ENCODE data around the gene ARMC3. TPM values are rescaled to one million over a fixed set of nuclear protein-coding genes. Genes with fewer than 3 reads are reported as not detected.

Gene ARMC3
- total RNA-seq, 1 donor from 2014 or later, result 0.83 TPM

- H3K4me3 Mint-ChIP-seq, result no peak overlapping the region
- H3K4me1 Mint-ChIP-seq, result peaks cover 8% of the 10 kb centered on the region
- no peak overlapping the region for H3K27ac Mint-ChIP-seq
These were observed 96.1 kb downstream of the ARMC3 start for GRCh38 chr10:23024002-23024401.

DNA sequence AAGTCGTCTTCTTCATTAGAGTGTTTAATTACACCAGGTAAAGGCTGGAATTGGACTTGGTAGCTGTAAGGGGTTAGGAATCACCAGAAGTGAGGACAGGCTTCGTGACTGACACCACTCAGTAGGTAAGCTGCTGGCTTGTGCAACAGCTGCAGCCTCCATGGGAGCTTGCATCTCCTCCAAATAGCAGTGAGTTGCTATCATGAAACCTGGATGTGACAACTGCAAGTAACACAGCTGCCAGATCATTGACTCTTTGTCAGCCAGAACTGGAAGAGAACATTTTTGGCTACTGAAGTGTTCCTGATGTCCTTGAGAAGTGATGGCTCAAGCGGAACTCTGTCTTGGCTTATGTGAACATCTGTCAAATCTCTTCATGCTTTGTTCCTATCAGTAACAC lies 103.5 kb downstream of the ARMC3 start:
- peaks cover 15% of the 10 kb centered on the region for H3K9me3 Mint-ChIP-seq
- H3K4me3 Mint-ChIP-seq, result no peak overlapping the region
- H3K27me3 Mint-ChIP-seq (ENCODE audit: low read depth), result peaks cover 2% of the 10 kb centered on the region
- peaks cover 2% of the 10 kb centered on the region for H3K36me3 Mint-ChIP-seq
- H3K27ac Mint-ChIP-seq, result no peak overlapping the region
- no peak for DNase-seq (ENCODE audit: low spot score in 2 of 2, unreplicated experiment in 2 of 2)
- H3K4me1 Mint-ChIP-seq, result peaks cover 8% of the 10 kb centered on the region
- TF ChIP-seq, protein P1, sequence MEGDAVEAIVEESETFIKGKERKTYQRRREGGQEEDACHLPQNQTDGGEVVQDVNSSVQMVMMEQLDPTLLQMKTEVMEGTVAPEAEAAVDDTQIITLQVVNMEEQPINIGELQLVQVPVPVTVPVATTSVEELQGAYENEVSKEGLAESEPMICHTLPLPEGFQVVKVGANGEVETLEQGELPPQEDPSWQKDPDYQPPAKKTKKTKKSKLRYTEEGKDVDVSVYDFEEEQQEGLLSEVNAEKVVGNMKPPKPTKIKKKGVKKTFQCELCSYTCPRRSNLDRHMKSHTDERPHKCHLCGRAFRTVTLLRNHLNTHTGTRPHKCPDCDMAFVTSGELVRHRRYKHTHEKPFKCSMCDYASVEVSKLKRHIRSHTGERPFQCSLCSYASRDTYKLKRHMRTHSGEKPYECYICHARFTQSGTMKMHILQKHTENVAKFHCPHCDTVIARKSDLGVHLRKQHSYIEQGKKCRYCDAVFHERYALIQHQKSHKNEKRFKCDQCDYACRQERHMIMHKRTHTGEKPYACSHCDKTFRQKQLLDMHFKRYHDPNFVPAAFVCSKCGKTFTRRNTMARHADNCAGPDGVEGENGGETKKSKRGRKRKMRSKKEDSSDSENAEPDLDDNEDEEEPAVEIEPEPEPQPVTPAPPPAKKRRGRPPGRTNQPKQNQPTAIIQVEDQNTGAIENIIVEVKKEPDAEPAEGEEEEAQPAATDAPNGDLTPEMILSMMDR (IDR thresholded peaks at IDR 0.05; ENCODE audit: unreplicated experiment), result no peak

More at GRCh38 chr10:23024002-23024401, 96.1 kb downstream of the ARMC3 start:
- H3K27me3 Mint-ChIP-seq (ENCODE audit: low read depth), result peaks cover 11% of the 10 kb centered on the region
- peaks cover 2% of the 10 kb centered on the region for H3K36me3 Mint-ChIP-seq
- no peak for DNase-seq (ENCODE audit: low spot score in 2 of 2, unreplicated experiment in 2 of 2)
- TF ChIP-seq, protein P1 (IDR thresholded peaks at IDR 0.05; ENCODE audit: unreplicated experiment), result no peak
- peaks cover 39% of the 10 kb centered on the region for H3K9me3 Mint-ChIP-seq

GRCh38 chr10:23034790-23035189 lies 106.9 kb downstream of the ARMC3 start:
- H3K4me3 Mint-ChIP-seq, result no peak overlapping the region
- H3K4me1 Mint-ChIP-seq, result no peaks in the 10 kb centered on the region
- peaks cover 13% of the 10 kb centered on the region for H3K9me3 Mint-ChIP-seq
- TF ChIP-seq, protein P1 (IDR thresholded peaks at IDR 0.05; ENCODE audit: unreplicated experiment), result no peak
- H3K27me3 Mint-ChIP-seq (ENCODE audit: low read depth), result peaks cover 2% of the 10 kb centered on the region
- no peak overlapping the region for H3K27ac Mint-ChIP-seq
- DNase-seq (ENCODE audit: low spot score in 2 of 2, unreplicated experiment in 2 of 2), result no peak
- no peaks in the 10 kb centered on the region for H3K36me3 Mint-ChIP-seq

DNA sequence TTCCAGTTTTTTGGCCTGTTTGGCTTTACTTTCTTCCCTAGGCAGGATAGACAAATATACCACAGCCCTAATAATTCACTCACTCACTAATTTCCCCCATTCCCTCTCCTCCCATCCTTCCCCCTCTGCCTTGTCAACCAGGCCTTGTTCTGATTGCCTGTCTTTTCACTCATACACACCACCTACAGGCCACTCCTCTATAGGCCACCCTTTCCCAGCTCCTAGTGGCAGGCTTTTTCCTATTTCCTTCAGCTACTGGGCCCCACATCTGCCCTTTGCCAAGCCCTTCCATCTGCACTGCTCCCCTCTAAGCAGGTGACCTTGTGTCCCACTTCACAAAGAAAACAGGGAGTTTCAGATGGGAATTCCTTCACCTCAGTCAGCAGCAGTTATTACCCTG lies 107.7 kb downstream of the ARMC3 start:
- no peak for DNase-seq (ENCODE audit: low spot score in 2 of 2, unreplicated experiment in 2 of 2)
- Mint-ChIP-seq H3K4me3 (no peak overlapping the region), H3K36me3 (no peaks in the 10 kb centered on the region), H3K9me3 (peaks cover 17% of the 10 kb centered on the region), H3K27ac (no peak overlapping the region), H3K27me3 (ENCODE audit: low read depth) (no peaks in the 10 kb centered on the region), H3K4me1 (no peaks in the 10 kb centered on the region)
- TF ChIP-seq, protein P1 (IDR thresholded peaks at IDR 0.05; ENCODE audit: unreplicated experiment), result no peak

GRCh38 chr10:23037152-23037551 lies 109.3 kb downstream of the ARMC3 start:
- no peak overlapping the region for H3K4me3 Mint-ChIP-seq
- peaks cover 17% of the 10 kb centered on the region for H3K9me3 Mint-ChIP-seq
- no peaks in the 10 kb centered on the region for H3K36me3 Mint-ChIP-seq
- H3K27me3 Mint-ChIP-seq (ENCODE audit: low read depth), result no peaks in the 10 kb centered on the region
- H3K4me1 Mint-ChIP-seq, result no peaks in the 10 kb centered on the region
- no peak overlapping the region for H3K27ac Mint-ChIP-seq
- TF ChIP-seq, protein P1 (IDR thresholded peaks at IDR 0.05; ENCODE audit: unreplicated experiment), result no peak
- DNase-seq (ENCODE audit: low spot score in 2 of 2, unreplicated experiment in 2 of 2), result no peak

DNA sequence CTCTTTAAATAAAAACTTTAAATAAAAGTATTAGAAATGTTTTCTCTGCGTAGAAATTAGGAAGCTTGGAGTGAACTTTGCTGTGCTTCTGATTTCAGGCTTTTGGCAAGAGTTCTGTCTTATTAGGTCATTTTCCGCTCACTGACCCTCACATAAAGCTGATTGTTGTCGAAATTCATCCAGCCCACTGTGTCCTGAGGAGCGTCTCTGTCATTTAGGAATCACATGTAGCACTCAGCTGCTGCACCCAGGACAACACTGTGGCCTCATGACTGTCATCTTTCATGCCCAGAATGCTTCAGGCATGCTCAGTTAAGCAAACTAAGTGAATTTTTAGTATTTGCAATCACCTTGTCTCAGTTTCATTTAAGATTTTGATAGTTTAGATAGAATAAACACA lies 109.7 kb downstream of the ARMC3 start:
- no peak for DNase-seq (ENCODE audit: low spot score in 2 of 2, unreplicated experiment in 2 of 2)
- Mint-ChIP-seq H3K27me3 (ENCODE audit: low read depth) (no peaks in the 10 kb centered on the region), H3K36me3 (no peaks in the 10 kb centered on the region), H3K4me1 (no peaks in the 10 kb centered on the region), H3K27ac (no peak overlapping the region), H3K9me3 (peaks cover 17% of the 10 kb centered on the region), H3K4me3 (no peak overlapping the region)
- TF ChIP-seq, protein P1 (IDR thresholded peaks at IDR 0.05; ENCODE audit: unreplicated experiment), result no peak
